HG03066 (cell line): Measurements from ENCODE around the gene GTF2H4.
"Not testable (repeated sequence)": the region's sequence is repeated elsewhere in the genome, so short reads cannot be mapped to it uniquely, and the experiment has no call there.

ENCODE experiments used
- ATAC-seq: cut with Tn5 transposase; IDR thresholded peaks from one replicate; pipeline ENCODE4 v1.9.1; 2021; ENCODE audit warnings: low read depth; ENCODE audit not compliant: unreplicated experiment

The GTF2H4 gene

DNA sequence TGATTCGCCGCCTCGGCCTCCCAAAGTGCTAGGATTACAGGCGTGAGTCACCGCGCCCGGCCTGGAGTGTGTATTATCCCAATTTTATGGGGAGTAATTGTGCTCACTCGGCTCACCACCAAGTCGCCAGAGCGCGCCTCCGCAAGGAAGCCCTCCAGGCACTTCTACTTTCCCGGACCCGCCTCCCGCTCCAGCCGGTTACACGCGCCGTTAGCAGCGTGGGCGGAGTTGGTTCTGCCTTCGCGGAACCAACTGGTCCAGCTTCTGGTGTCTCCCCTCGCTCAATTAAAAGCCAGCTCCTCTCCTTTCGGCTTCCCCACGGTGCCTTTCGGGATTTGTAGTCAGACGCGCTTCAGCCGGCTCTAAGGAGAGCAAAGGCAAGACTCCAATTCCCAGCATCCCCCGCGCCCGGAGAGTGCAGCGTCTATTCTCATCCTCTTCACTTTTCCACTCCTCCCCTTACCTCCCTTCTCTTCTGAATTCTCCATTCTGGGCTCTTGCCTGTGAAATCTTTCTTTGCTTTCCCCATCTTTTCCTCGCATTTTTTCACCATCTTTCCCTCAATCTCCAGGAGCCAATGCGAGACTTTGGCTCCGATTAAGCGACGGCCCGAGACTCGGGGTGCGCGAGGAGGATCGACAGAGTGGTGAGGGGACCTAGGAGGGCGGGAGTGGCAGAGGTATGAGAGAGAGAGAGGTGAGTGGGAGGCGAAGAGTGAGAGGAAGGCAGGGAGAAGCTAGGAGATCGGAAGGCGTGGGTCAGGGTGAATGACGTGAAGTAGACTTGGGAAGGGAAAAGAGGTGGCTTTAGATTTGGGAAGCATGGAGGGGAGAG lies at the start of gene GTF2H4:
Gene GTF2H4, plus strand, starts transcription at position 450 of the 834 bp plus-strand sequence.
- ATAC-seq, result peak; percentile 95

DNA sequence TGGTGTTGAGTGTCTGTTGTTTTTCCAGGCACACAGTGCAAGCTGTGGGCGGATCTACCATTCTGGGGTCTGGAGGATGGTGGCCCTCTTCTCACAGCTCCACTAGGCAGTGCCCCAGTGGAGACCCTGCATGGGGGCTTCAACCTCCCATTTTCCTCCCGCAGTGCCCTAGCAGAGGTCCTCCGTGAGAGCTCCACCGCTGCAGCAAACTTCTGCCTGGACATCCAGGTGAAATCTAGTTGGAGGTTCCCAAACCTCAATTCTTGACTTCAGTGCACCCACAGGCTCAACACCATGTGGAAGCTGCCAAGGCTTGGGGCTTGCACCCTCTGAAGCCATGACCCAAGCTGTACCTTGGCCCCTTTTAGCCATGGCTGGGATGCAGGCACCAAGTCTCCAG lies 48.3 kb upstream of the GTF2H4 start:
- ATAC-seq, result not testable (repeated sequence)

DNA sequence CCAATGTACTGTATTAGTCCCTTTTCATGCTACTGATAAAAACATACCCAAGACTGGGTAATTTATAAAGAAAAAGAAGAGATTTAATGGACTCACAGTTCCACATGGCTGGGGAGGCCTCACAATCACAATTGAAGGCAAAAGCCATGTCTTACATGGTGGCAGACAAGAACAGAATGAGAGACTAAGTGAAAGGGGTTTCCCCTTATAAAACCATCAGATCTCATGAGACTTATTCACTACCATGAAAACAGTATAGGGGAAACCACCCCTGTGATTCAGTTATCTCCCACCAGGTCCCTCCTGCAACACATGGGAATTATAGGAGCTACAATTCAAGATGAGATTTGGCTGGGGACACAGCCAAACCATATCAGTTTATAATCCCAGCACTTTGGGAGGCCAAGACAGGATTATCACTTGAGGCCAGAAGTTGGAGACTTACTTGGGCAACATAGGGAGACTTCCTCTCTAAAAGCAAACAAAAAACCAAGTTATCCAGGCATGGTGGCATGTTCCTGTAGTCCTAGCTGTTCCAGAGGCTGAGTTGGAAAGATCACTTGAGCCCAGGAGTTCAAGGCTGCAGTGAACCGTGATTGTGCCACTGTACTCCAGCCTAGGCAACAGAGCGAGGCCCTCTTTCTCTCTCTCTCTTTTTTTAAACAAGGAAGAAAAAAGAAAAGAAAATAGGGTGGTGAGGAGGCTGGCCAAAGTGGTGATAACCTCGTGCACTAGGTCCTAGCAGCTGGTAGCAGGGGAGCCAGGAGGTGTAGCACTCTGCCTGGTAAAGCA lies 46.6 kb upstream of the GTF2H4 start:
- no peak for ATAC-seq

DNA sequence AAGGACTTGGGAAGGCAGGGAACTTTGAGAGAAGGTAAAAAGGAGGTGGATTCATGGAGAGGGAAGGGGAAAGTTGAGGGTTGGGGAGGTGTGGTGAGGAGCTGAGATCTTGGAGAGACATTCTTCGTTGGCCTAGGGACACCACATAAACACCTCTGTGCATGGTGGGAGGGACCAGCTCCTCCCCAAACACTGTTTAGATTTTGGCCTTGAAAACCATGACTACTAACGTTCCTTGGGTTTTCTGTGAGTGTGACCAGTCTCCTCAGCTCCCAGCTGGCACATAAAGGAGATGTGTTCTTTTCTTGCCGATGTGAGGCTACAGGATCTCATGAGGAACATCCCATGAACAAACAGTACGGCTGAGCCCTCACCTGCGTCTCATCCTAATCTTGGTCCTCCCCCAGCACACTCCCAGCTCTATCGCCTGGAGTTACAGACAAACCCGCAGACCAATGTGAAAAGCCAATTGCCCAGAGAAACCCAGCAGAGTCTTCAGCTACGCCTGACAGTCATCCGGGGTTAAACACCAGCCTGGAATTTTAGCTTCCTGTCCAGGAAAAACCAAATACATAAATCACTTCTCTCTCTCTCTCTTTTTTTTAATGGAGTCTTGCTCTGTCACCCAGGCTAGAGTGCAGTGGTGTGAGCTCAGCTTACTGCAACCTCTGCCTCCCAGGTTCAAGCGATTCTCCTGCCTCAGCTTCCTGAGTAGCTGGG lies 45.7 kb upstream of the GTF2H4 start:
- no peak for ATAC-seq

DNA sequence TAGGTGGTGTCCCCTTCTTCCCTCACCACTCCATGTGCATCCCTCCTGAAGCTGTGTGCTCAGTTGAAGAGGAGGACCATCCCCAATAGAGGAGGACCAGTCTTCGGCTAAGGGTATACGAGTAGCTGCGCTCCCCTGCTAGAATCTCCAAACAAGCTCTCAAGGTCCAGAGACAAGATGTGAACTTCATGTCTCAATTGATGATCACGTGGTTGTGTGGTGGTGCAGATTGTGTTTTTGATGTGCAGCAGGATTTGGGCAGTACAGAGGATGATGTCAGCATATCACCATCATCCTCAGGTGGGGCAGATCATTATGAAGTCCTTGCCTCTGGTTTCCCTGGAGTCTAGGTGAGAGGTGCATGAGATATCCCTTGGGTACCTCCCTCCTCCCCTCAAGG lies 43.7 kb upstream of the GTF2H4 start:
- no peak for ATAC-seq

DNA sequence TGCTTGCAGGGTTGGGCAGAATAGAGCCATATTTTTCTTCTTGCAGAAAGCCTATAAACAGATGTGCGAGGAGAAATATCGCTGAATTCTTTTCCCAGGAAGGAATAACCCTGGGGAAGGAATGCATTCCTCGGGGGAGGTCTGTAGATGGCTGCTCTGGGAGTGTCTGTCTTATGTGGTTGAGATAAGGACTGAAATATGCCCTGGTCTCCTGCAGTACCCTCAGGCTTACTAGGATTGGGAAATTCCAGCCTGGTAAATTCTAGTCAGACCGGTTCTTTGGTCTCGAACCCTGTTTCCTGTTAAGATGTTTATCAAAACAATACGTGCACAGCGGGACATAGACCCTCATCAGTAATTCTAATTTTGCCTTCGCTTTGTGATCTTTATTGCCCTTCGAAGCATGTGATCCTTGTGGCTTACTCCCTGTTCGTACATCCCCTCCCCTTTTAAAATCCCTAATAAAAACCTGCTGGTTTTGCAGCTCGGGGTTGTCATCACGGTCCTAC lies 38.7 kb upstream of the GTF2H4 start:
- ATAC-seq, result not testable (repeated sequence)

DNA sequence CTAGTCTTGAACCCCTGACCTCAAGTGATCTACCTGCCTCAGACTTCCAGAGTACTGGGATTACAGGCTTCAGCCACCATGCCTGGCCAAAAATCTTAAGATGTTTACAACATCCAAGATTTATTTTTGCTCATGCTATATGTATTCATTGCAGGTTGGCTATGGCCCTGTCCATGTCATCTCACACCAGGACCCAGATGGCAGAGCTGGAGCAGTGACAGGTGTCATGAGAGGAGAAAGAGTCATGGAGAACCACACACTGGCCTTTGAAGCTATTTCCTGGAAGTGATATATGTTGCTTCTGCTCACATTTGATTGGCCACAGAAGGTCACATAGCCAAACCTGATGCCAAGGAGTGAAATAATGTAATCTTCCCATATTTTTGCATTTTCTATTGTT lies 37.5 kb upstream of the GTF2H4 start:
- ATAC-seq, result no peak

DNA sequence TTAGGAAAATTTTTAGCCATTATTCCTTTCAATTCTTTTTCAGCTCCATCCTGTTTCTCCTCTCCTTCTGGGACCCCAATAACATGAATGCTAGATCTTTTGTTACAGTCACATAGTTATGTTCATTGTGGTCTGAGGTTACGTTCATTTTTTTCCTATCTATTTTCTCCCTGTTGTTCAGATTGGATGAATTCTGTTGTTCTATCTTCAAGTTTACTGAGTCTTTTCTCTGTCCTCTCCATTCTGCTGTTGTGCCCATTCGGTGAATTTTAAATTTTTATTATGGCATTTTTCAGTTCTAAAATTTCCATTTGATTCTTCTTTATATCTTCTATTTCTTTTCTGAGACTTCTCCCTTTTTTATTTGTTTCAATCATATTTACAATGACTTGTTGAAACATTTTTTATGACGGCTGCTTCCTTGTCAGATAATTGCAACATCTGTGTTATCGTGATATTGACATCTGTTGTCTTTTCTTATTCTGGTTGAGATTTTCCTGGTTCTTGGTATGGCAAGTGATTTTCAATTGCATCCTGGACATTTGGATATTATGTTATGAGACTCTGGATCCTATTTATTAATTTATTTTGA lies 36.3 kb upstream of the GTF2H4 start:
- ATAC-seq, result no peak

DNA sequence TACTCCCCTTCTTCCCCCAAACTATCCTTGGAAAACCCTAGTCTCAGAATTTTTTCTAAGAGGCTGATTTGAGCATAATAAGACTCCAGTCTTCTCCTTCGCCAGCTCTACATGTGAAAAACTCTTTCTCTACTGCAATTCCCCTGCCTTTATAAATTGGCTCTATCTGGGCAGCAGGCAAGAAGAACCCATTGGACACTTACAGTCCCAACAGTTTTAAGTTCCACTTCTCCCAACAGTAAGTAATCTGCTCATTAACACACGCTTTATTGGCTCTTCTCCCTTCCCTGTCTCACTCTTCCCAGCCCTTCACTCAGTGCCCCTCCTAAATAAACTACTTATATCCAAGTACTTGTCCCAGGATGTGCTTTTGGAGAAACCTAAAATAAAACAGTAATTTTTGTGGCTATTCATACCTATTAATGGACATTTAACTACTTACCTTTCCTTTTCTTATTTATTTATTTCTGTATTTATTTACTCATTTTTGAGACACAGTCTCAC lies 34.8 kb upstream of the GTF2H4 start:
- no peak for ATAC-seq

DNA sequence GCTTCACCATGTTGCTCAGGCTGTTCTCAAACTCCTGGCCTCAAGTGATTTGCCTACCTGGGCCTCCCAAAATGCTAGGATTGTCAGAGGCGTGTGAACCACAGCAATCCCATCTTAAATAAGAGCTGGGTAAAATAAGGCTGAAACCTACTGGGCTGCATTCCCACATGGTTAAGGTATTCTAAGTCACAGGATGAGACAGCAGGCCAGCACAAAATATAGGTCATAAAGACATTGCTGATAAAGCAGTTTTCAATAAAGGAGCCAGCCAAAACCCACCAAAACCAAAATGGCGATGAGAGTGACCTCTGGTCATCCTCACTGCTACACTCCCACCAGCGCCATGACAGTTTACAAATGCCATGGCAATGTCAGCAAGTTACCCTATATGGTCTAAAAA lies 34.2 kb upstream of the GTF2H4 start:
- not testable (repeated sequence) for ATAC-seq

DNA sequence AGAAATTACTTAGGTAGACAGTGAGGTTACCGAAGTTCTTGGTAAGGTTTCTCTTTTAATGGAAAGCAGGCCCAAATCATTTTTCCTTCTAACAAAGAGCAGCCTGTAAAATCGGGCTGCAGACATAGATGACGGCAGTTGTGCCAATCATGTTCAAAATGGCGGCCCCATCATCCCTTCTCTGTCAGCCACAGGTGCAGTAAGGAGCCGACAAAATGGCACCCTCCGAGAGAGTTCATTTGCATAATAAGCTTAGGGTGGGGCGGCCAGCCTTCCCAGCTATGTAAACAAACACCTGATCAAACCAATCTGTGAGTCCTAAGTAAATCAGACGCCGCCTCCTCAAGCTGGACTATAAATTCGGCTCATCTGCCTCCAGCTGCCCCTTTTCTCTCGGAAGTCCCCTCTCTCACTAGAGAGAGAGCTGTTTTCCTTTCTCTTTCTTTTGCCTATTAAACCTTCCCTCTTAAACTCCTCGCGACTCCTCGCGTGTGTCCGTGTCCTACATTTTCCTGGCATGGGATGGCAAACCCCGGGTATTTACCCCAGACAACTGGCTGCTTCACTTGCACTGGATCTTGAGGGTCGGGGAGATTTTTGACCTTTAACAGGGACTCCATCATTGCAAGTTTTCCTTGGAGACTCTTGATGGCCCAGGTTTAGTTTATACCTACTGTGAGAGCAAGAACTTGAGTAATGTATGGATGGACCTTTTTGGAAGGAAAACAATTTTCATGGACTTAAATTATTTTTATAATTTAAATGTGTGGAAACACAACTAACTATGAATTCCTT lies 32.6 kb upstream of the GTF2H4 start:
- no peak for ATAC-seq

DNA sequence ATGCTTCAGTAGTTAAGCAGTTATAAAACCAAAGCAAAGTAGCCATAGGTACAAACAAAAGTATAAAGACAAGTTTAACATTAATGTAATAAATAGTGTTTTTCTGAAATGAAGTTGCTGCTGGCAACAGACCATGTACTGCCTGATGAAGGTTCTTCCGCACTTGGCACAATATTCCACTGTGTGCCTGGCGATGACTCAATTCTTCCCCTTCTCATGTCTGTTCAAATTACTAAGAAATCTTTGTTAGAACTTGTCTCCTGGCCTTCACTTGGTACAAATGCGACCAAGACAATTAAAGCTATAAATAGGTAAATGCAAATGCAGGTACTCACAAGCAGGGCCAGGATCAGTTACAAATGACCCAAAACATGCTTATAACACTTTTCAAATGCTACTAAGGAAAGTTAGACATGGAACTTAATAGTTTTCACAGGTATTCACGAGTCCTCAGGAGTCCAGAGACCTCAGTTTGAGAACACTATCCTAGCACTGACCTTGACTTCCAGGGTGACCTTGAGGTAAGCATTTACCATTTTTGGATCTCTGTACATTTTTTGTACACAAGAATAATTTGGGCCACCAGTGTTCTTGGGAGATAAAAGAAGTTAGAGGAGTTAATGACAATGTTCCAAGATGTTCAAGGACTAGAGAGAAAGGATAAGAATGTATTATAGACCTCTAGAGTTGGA lies 31.8 kb upstream of the GTF2H4 start:
- ATAC-seq, result no peak

GRCh38 chr6:30877419-30878262 lies 30.4 kb upstream of the GTF2H4 start:
- no peak for ATAC-seq

- no peak for ATAC-seq
Observed at GRCh38 chr6:30879684-30880427, 28.2 kb upstream of the GTF2H4 start.

GRCh38 chr6:30880698-30881252 lies 27.2 kb upstream of the GTF2H4 start:
- ATAC-seq, result no peak

DNA sequence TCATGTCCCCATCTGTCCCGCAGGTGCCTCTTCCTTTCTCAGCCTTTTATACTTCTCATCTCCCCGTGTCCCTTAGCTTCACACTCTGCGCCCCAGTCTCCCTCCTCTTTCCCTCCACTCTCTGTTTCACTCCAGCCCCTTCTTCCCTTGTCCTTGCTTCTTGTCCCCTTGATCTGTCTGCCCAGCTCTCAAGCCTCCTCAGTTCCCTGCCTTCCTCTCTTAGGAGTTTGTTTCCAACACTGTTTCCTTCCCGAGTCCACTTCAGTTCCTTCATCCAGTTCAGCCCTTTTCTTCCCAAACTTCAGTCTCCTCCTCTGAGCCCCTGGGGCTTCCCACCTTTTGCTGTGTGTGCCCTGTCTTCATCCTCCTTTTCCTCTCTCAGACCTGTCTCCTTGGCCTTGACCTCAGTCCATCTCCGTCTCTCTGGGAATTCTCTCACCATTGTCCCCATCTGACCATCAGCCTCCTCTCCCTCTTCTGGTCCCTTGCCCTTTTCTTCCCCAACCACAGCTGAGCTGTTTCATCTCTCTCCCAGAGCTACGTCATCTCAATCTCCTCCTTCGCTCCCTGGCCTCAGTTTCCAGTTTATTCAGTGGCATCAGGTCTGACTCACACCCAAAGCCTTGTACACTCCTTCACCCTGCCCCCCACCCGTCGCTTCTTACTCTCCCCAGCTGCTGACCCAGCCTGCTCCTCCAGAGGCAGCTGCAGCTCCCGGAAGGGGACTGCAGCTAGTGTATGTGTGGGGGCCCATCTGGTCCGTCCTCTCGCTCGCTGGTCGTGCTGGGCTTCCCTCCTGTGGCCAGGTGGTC lies 26.4 kb upstream of the GTF2H4 start:
- no peak for ATAC-seq
